GM19397 (cell line): Measurements from ENCODE around the gene HDAC1.
"Not testable (repeated sequence)": the region's sequence is repeated elsewhere in the genome, so short reads cannot be mapped to it uniquely, and the experiment has no call there.

Experiments used
- ATAC-seq: cut with Tn5 transposase; IDR thresholded peaks from one replicate; pipeline ENCODE4 v1.9.1; 2021; ENCODE audit warnings: mild to moderate bottlenecking, moderate library complexity; ENCODE audit not compliant: unreplicated experiment

HDAC1 gene

GRCh38 chr1:32273391-32274208 lies 18.3 kb upstream of the HDAC1 start:
- ATAC-seq, result no peak

- no peak for ATAC-seq
Measured at GRCh38 chr1:32274646-32275340, 17.1 kb upstream of the HDAC1 start.

- no peak for ATAC-seq
Measured at GRCh38 chr1:32275424-32275823, 16.5 kb upstream of the HDAC1 start.

DNA sequence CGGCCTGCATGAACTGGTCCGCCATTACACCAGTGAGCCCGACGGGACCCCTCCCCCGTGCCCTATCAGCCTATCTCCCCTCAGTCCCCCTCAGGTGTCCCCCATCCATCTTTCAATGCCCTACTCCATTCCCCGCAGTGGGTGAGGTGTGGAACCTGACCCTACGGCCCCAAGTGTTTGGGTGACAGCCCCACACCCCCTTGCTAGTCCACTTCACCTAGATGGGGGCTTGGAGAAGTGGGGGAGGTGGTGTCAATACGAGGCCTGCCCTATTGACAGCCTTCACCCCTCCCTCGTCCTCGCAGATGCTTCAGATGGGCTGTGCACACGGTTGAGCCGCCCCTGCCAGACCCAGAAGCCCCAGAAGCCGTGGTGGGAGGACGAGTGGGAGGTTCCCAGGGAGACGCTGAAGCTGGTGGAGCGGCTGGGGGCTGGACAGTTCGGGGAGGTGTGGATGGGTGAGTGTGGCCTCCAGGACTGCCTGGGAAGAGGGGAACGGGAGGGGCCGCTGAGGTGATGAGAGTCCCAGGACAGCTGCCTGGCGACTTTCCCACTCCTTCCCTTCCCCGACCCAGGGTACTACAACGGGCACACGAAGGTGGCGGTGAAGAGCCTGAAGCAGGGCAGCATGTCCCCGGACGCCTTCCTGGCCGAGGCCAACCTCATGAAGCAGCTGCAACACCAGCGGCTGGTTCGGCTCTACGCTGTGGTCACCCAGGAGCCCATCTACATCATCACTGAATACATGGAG lies 15.7 kb upstream of the HDAC1 start:
- ATAC-seq, result no peak

DNA sequence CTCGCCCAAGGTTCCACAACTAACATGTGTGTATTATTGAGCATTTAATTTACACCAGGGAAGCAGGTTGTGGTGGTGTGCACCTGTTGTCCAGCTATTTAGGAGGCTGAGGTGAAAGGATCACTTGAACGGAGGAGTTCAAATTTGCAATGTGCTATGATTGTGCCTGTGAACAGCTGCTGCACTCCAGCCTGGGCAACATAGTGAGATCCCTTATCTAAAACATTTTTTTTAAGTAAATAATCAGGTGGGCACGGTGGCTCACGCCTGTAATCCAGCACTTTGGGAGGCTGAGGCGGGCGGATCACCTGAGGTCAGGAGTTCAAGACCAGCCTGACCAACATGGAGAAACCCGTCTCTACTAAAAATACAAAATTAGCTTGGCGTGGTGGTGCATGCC lies 7.1 kb upstream of the HDAC1 start:
- ATAC-seq, result not testable (repeated sequence)

GRCh38 chr1:32285658-32286057 lies 6.2 kb upstream of the HDAC1 start:
- ATAC-seq, result no peak

- ATAC-seq, result no peak
Measured at GRCh38 chr1:32286763-32287162, 5.1 kb upstream of the HDAC1 start.

- ATAC-seq, result no peak
Measured at GRCh38 chr1:32289256-32289655, 2.6 kb upstream of the HDAC1 start.

- no peak for ATAC-seq
Measured at GRCh38 chr1:32291145-32291707, 657 bp upstream of the HDAC1 start.

- not testable (repeated sequence) for ATAC-seq
Measured at GRCh38 chr1:32298211-32298610, 6.3 kb downstream of the HDAC1 start.

DNA sequence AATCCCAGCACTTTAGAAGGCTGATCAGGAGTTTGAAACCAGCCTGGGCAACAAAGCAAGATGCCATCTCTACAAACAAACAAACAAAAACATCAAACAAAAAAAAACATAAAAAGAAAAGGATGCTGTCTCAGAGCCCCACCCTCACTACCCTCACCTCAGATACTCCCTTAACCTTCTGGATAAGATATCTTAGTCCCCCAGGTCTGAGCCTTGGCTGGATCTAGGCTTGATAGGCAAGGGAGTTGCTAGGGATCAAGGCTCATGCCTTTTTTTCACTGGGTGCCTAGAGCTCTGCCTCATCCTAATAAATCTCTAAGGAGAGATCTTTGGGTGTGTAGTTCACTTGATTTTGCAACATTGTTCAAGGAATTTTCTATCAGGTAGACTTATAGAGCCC lies 7.4 kb downstream of the HDAC1 start:
- no peak for ATAC-seq

GRCh38 chr1:32303358-32303757 lies 11.5 kb downstream of the HDAC1 start:
- no peak for ATAC-seq

GRCh38 chr1:32303997-32304622 lies 12.2 kb downstream of the HDAC1 start:
- ATAC-seq, result no peak

DNA sequence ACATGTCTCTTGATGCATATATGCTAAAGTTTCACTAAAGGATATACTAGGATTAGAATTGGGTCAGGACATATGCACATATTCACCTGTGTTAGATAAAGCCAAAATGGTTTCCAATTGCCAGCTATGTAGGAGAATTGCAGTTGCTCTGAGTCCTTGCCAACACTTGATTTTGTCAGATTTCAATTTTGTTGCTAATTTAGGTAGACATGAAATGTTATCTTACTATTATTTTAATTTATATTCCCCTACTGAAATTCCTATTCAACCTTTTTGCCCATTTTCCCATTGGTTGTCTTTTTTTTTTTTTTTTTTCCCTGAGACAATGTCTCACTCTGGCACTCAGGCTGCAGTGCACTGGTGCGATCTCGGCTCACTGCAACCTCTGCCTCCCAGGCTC lies 13.4 kb downstream of the HDAC1 start:
- ATAC-seq, result no peak

DNA sequence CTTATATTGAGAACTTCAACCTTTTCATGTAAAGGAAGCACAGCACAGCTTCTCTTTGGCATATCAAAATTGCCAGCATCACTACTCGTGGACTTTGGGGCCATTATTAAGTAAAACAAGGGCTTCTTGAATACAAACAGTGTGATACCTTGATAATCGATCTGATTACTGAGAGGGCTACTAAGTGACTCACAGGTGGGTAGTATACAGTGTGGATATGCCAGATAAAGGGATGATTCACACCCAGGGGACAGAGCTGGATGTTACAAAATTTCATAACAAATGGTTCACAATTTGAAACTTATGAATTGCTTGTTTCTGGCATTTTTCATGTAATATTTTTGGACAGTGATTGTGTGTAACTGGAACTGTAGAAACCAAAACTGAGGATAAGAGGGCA lies 15.4 kb downstream of the HDAC1 start:
- no peak for ATAC-seq

- no peak for ATAC-seq
Measured at GRCh38 chr1:32309960-32310359, 18.1 kb downstream of the HDAC1 start.

DNA sequence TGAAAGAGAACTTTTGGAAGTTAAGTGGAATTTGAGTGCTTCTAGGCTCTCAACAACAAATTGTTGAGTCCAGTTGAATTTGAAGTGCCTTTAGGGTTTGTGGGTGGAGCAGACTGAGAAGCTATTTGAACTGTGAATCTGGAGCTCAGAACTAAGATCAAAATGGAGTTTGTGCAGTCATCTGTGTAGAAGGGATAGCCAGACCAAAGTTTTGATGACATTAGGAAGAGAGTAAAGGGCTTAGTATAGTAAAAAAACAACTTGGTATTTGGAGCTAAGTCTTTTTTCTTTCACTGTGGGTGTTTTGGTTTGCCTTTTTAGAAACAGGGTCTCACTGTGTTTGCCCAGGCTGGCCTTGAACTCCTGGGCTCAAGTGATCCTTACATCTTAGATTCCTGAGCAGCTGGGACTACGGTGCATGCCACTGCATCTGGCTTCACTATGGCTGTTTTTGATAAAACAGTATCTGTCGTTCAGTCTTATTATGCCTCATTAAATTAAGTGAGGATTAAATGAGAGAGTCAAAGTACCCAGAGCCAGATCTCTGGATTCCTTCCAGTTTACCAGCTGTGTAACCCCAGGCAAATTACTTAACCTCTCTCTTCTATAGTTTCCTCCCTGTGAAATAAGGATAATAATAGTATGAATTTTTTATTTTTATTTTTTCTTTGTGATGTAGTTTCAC lies 20.0 kb downstream of the HDAC1 start:
- no peak for ATAC-seq

DNA sequence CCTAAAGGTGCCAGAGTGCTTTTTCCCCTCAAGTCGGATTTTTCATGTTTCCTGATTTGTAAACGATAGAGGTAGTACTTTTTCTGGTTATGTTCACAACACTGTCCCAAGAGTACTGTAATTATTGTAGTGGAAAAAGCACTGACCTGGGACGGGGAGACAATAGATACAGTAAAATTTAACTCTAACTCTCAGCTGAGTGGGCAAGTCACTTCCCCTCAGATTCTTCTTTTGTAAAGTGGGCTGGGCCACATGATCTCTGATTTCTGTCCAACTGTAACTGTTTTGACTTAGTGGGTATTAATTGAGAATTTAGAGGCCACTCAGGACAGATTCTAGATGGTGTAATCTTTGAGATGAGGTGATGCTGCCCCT lies 25.0 kb downstream of the HDAC1 start:
- ATAC-seq, result peak; percentile 30

DNA sequence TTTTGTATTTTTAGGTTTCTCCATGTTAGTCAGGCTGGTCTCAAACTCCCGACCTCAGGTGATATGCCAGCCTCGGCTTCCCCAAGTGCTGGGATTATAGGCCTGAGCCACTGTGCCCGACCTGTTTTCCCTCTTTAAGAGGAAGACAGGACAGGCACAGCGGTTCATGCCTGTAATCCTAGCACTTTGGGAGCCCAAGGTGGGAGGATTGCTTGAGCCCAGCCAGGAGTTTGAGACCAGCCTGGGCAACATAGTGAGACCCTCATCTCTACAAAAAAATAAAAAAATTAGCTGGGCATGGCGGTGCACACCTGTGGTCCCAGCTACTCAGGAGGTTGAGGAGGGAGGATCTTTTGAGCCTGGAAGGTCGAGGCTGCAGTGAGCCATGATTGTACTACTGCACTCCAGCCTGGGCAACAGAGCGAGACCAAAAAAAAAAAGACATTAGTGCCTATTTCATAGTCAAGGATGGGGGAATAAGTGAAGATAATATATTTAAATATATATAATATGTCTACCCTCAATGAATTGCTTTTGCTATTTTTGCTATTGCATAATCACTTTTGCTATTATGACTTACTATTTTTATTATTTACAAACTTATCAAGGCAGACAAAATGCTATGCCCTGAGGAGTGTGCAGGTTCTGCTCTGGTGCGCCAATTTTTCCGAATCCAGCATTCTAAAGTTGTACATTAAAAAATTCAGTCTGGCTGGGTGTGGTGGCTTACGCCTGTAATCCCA lies 26.4 kb downstream of the HDAC1 start:
- no peak for ATAC-seq
